Heart left ventricle (tissue), 16 donors: ENCODE measurements around the gene KISS1. TPM values are rescaled to one million over a fixed set of nuclear protein-coding genes. Genes with fewer than 3 reads are reported as not detected.

Experiments
- ATAC-seq, 4 donors: fragments of 200-7000 bp; cut with Tn5 transposase; one replicate each; pipeline ENCODE4 v1.9.1; 2020 to 2022; ENCODE audit warnings: moderate library complexity in 4 of 4, mild to moderate bottlenecking in 3 of 4, moderate number of reproducible peaks in 1 of 4
- DNase-seq, 5 donors: peaks; one replicate each; pipeline ENCODE4 v3.0.0-alpha.2; 2020
- H3K27ac ChIP-seq, 12 donors: fragments of 200-600 bp; sonication (generic) in 4 of 12; one replicate each; pipeline versions ENCODE4 v1.5.0 to v1.8.0; 2016 to 2022; ENCODE audit warnings: mild to moderate bottlenecking in 2 of 12
- H3K27me3 ChIP-seq, 9 donors: fragments of 200-600 bp; sonication (generic) in 2 of 9; one replicate each; pipeline versions ENCODE4 v1.5.1 to v1.8.0; 2016 to 2022; ENCODE audit warnings: mild to moderate bottlenecking in 3 of 9
- H3K36me3 ChIP-seq, 9 donors: fragments of 200-600 bp; sonication (generic) in 2 of 9; one replicate each; pipeline versions ENCODE4 v1.5.0 to v1.8.0; 2018 to 2022; ENCODE audit warnings: mild to moderate bottlenecking in 2 of 9
- H3K4me1 ChIP-seq, 12 donors: fragments of 200-600 bp; sonication (generic) in 4 of 12; one replicate each; pipeline versions ENCODE4 v1.5.0 to v1.8.0; 2016 to 2022; ENCODE audit warnings: mild to moderate bottlenecking in 3 of 12
- H3K4me3 ChIP-seq, 12 donors: fragments of 200-600 bp; sonication (generic) in 4 of 12; one replicate each; pipeline versions ENCODE4 v1.5.0 to v1.8.0; 2017 to 2022; ENCODE audit warnings: mild to moderate bottlenecking in 9 of 12, moderate library complexity in 4 of 12
- H3K9me3 ChIP-seq, 12 donors: fragments of 200-600 bp; sonication (generic) in 4 of 12; one replicate each; pipeline versions ENCODE4 v1.5.0 to v1.8.0; 2016 to 2022; ENCODE audit warnings: mild to moderate bottlenecking in 1 of 12
- POLR2A ChIP-seq, 2 donors: fragments of 450-650 bp; IDR thresholded peaks; one replicate each; pipeline ENCODE4 v1.6.1; 2017; ENCODE audit warnings: antibody characterized with exemption in 2 of 2, mild to moderate bottlenecking in 2 of 2, moderate library complexity in 2 of 2
- WGBS, 4 donors: extraction: QIAGEN DNeasy Blood & Tissue Kit in 2 of 4; methylation state at CpG; one replicate each; pipeline versions ENCODE4 v1.1.5 to v1.1.7; 2013 to 2018; 5-methylcytosine and 5-hydroxymethylcytosine counted together
- intact Hi-C, 10 donors: fragments of 100-400 bp; cut with DNase I; formaldehyde crosslinking; loops; one replicate each; pipeline versions ENCODE4 v1.11.1 to v1.14.2; 2022
- polyA plus RNA-seq, 2 donors: library from polyadenylated mRNA; stranded (reverse); fragments of 200-250 nt; gene quantifications; one replicate each; pipeline ENCODE4 v1.2.3, GENCODE V29; 2013
- total RNA-seq, 9 donors: library from RNA; depleted of rRNA in 2 of 9; stranded (reverse); fragments of >200 nt in 2 of 9; fragmentation: NEBNext Ultra II Directional in 3 of 9; extraction: Animal tissue kit (Norgen Biotek cat#: 25700) in 3 of 9; gene quantifications; one replicate each; pipeline versions ENCODE4 v1.1.0 to v1.2.4, GENCODE V29; 2016 to 2023
- TF ChIP-seq, protein P1 (sequence below), 12 donors: fragments of 200-600 bp; sonication (generic) in 4 of 12; IDR thresholded peaks; one replicate each; pipeline versions ENCODE4 v1.5.0 to v1.8.0; 2018 to 2022; ENCODE audit warnings: antibody characterized with exemption in 12 of 12, mild to moderate bottlenecking in 5 of 12
- donor health status: ischemic (EF 13 %, LVEDD 7.1; RV severe dilation, severe dysfunction).
- donor health status: healthy with polysubstance abuse.
- donor health status: DM: no; HTN: yes; CAD: no.
- donor health status: DM: no; HTN: no; CAD: no.
- donor health status: ischemic (EF 25% LVEDD 6.9; RV normal size, moderate dysfunction).
- donor health status: ischemic (EF 25% LVEDD 5.7; RV mildly dilated, moderate dysfunction).
- donor health status: healthy.
- donor health status: DM: yes; HTN: yes; CAD: no.
- donor health status: ischemic (EF 35%, LVEDD 5.7; RV mildly dilated, moderate dysfunction).
- donor health status: nonischemic (EF 11% LVEDD 7.7; RV severe dilation, severe dysfunction).
- donor health status: DM: yes; HTN: yes; CAD: no.
- donor health status: PGD.
- donor health status: ischemic (EF 29% LVEDD 5.4; RV normal size, mild dysfunction).
- donor health status: nonischemic (EF 23%, LVEDD 6.1; RV moderate dilation, normal function).

KISS1 gene
- total and polyA plus RNA-seq, 11 donors = not detected

DNA sequence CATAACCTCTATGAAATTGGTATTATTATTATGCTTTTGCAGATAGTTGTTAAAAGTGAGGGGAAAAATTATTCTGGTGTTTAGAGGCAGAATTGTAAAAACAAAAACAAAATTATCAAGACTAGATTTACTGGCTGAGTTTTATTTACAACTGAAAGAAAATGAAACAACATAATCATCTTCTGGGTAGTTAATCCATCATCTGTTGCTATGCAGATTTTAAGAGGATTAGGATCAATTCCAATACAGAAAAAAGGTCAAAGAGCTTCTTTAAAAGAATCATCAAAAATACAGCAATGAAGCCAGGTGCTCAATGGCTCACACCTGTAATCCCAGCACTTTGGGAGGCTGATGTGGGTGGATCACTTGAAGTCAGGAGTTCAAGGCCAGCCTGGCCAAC lies 9.2 kb upstream of the KISS1 start:
- H3K36me3 ChIP-seq = no peaks in the 10 kb centered on the region
- no peak for DNase-seq
- TF ChIP-seq POLR2A (IDR thresholded peaks at IDR 0.05) = no peak
- TF ChIP-seq, protein P1, sequence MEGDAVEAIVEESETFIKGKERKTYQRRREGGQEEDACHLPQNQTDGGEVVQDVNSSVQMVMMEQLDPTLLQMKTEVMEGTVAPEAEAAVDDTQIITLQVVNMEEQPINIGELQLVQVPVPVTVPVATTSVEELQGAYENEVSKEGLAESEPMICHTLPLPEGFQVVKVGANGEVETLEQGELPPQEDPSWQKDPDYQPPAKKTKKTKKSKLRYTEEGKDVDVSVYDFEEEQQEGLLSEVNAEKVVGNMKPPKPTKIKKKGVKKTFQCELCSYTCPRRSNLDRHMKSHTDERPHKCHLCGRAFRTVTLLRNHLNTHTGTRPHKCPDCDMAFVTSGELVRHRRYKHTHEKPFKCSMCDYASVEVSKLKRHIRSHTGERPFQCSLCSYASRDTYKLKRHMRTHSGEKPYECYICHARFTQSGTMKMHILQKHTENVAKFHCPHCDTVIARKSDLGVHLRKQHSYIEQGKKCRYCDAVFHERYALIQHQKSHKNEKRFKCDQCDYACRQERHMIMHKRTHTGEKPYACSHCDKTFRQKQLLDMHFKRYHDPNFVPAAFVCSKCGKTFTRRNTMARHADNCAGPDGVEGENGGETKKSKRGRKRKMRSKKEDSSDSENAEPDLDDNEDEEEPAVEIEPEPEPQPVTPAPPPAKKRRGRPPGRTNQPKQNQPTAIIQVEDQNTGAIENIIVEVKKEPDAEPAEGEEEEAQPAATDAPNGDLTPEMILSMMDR (IDR thresholded peaks at IDR 0.05) = no peak
- ATAC-seq = no peak
- no peaks in the 10 kb centered on the region for H3K9me3 ChIP-seq
- peaks cover 0 to 4% (median 0%) of the 10 kb centered on the region in 12 donors for H3K4me1 ChIP-seq
- H3K27me3 ChIP-seq = peaks cover 0 to 28% (median 0%) of the 10 kb centered on the region in 9 donors
- H3K4me3 ChIP-seq = no peak overlapping the region
- H3K27ac ChIP-seq = no peak overlapping the region
- intact Hi-C loops = loop anchor here in 4 of 10 donors (5.0 to 10.0 kb wide), 3 partner anchors 43 to 351 kb away; partner anchors contain the start of gene SNRPE (in 3 of the 4)

DNA sequence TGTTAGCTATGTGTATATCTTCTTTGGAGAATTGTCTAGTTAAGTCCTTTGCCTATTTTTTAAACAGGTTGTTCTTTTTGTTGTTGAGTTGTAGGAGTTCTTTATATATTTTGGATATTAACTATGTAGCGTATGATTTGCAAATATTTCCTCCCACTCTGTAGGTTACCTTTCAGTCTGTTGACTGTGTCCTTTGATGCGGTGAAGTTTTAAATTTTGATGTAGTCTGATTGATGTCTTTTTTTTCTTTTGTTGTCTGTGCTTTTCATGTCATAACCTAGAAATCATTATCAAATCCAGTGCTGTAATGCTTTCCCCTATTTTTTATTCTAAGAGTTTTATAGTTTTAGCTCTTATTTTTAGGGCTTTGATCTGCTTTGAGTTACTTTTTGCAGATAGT lies 8.7 kb upstream of the KISS1 start:
- H3K36me3 ChIP-seq = no peaks in the 10 kb centered on the region
- H3K4me1 ChIP-seq = peaks cover 0 to 4% (median 0%) of the 10 kb centered on the region in 12 donors
- no peak overlapping the region for H3K27ac ChIP-seq
- ATAC-seq (no peak), DNase-seq (no peak)
- H3K4me3 ChIP-seq = no peak overlapping the region
- TF ChIP-seq POLR2A (IDR thresholded peaks at IDR 0.05) = no peak
- TF ChIP-seq, protein P1 (IDR thresholded peaks at IDR 0.05) = no peak
- intact Hi-C loops = loop anchor here in 4 of 10 donors (5.0 to 10.0 kb wide), 3 partner anchors 43 to 350 kb away; partner anchors contain the start of gene SNRPE (in 3 of the 4)
- H3K9me3 ChIP-seq = no peaks in the 10 kb centered on the region
- peaks cover 0 to 28% (median 0%) of the 10 kb centered on the region in 9 donors for H3K27me3 ChIP-seq
- WGBS, 4 donors = 90 to 94% (median 93%) methylated on average over 2 of the region's 2 CpGs

DNA sequence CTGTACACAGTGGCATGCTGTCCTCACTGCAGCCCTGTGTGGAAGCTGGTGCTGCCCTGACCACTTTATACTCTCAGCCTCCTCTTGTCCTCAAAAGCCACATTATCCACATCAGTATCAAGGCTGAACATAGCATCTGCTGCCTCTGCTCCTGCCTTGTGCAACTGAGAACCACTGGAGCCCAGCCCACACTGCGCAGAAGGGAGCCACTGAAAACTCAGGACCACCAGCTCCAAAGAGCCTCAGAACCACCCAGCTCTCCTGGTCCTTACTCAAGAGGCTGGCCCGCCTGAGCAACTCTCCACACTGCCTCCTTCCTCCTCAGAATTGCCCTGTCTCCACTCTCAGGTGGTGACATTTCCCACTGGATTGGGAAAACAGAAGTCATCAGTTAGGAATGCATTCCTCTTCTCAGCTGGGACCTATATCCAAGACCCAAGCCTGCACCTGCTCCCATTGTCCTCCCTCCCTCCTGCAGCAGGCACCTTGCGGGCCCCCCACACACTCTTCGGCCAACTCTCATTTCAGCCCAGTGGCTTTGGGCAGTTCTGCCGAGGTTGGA lies 7.0 kb upstream of the KISS1 start:
- Histone ChIP-seq H3K4me1 (peaks cover 0 to 19% (median 0%) of the 10 kb centered on the region in 12 donors), H3K27ac (no peak overlapping the region), H3K4me3 (no peak overlapping the region), H3K36me3 (no peaks in the 10 kb centered on the region), H3K9me3 (no peaks in the 10 kb centered on the region), H3K27me3 (peaks cover 0 to 28% (median 0%) of the 10 kb centered on the region in 9 donors)
- DNase-seq (no peak), ATAC-seq (no peak)
- 77 to 88% (median 86%) methylated on average over 5 of the region's 5 CpGs for WGBS, 4 donors
- intact Hi-C loops = loop anchor here in 2 of 10 donors (2.0 to 10.0 kb wide), 2 partner anchors 40 to 348 kb away; no protein-coding TSS in a partner anchor
- TF ChIP-seq, protein P1 (IDR thresholded peaks at IDR 0.05) = no peak
- no peak for TF ChIP-seq POLR2A (IDR thresholded peaks at IDR 0.05)

DNA sequence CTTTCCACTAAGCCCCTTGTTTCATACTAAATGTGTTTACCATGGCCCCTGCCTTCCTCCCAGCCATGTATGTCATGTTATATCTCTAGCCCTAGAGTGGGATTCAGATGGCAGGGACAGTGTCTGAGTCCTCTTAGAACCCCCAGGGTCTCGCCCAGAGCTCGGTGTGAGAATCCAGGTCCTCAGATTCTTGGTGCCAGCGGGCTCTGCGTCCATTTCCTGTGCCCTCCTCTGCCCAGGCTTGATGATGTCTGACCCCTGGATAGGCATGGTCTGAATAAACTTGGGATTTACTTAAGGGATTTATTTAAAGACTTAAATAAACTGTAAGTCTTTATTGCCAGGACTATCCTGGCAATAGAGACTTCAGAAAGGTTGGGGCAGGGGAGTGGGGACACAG lies 6.2 kb upstream of the KISS1 start:
- H3K27me3 ChIP-seq = peaks cover 0 to 27% (median 0%) of the 10 kb centered on the region in 9 donors
- H3K36me3 ChIP-seq = no peaks in the 10 kb centered on the region
- H3K27ac ChIP-seq = no peak overlapping the region
- no peak overlapping the region for H3K4me3 ChIP-seq
- intact Hi-C loops = loop anchor here in 2 of 10 donors (2.0 to 10.0 kb wide), 2 partner anchors 40 to 348 kb away; no protein-coding TSS in a partner anchor
- peaks cover 0 to 20% (median 0%) of the 10 kb centered on the region in 12 donors for H3K4me1 ChIP-seq
- no peaks in the 10 kb centered on the region for H3K9me3 ChIP-seq
- 88 to 91% (median 89%) methylated on average over 4 of the region's 4 CpGs for WGBS, 4 donors
- no peak for DNase-seq
- no peak for ATAC-seq
- TF ChIP-seq, protein P1 (IDR thresholded peaks at IDR 0.05) = no peak
- no peak for TF ChIP-seq POLR2A (IDR thresholded peaks at IDR 0.05)
